HepG2 (cell line): ENCODE data around the gene AS3MT. TPM values are rescaled to one million over a fixed set of nuclear protein-coding genes. Genes with fewer than 3 reads are reported as not detected.
"Not testable (repeated sequence)": the region's sequence is repeated elsewhere in the genome, so short reads cannot be mapped to it uniquely, and the experiment has no call there.

Experiments
- ATAC-seq: fragments of 200-7000 bp; cut with Tn5 transposase; 3 replicates; pipeline ENCODE4 v1.9.1; 2020; ENCODE audit warnings: mild to moderate bottlenecking, moderate library complexity
- BruUV-seq: library from RNA; stranded (reverse); fragments of 400-500 nt; replicated peaks from 2 replicates; lab custom pipeline; 2021; lab: Mats Ljungman, UMichigan
- CTCF ChIA-PET: fragments of 300-600 bp; formaldehyde crosslinking; extraction: SDS; loops from one replicate; lab custom pipeline; 2021; ENCODE audit warnings: low total read pairs, inconsistent platforms, low intra/inter-chr PET ratio; lab: Yijun Ruan, JAX
- POLR2A ChIA-PET: fragments of 350-600 bp; sonication (Branson Sonifier 250); formaldehyde crosslinking; loops from one replicate; lab custom pipeline; 2020; ENCODE audit warnings: antibody characterized with exemption, inconsistent platforms; lab: Yijun Ruan, JAX
- DNase-seq: peaks from one replicate; pipeline ENCODE4 v3.0.0-alpha.2; 2015; ENCODE audit warnings: low spot score
- FAIRE-seq: peaks from 3 replicates; lab custom pipeline; 2011; peaks lifted over from hg19 to GRCh38; lab: Jason Lieb, UNC
- H2AFZ ChIP-seq: one replicate; pipeline ENCODE4 v1.6.1; 2011; ENCODE audit warnings: low read length, inconsistent platforms
- H3K27ac ChIP-seq: fragments of 300-600 bp; 3 replicates; pipeline ENCODE4 v1.8.0; 2011; ENCODE audit warnings: mixed run types, mild to moderate bottlenecking, mixed read lengths, low read length, inconsistent platforms; ENCODE audit not compliant: insufficient read depth; ENCODE audit errors: extremely low read length
- H3K27me3 ChIP-seq, 2 experiments: fragments of 200-600 bp in 1 of 2; 2 replicates in 1 of 2; 3 replicates in 1 of 2; pipeline versions ENCODE4 v1.6.0 to v1.8.0; 2011; ENCODE audit warnings: low read length in 2 of 2, mild to moderate bottlenecking in 2 of 2, moderate library complexity in 2 of 2, inconsistent platforms in 1 of 2; ENCODE audit not compliant: insufficient read depth in 2 of 2, control insufficient read depth in 1 of 2
- H3K36me3 ChIP-seq, 2 experiments: fragments of 200-600 bp in 1 of 2; replicated peaks in 1 of 2; 2 replicates in 1 of 2; 3 replicates in 1 of 2; pipeline versions ENCODE4 v1.5.1 to v1.8.0; 2011; ENCODE audit warnings: low read length in 2 of 2, inconsistent platforms in 1 of 2; ENCODE audit not compliant: insufficient read depth in 2 of 2, control insufficient read depth in 1 of 2
- H3K4me1 ChIP-seq: 2 replicates; pipeline ENCODE4 v1.5.1; 2012; ENCODE audit warnings: low read length, inconsistent platforms; ENCODE audit not compliant: insufficient read depth
- H3K4me2 ChIP-seq: 2 replicates; pipeline ENCODE4 v1.6.0; 2011; ENCODE audit warnings: low read depth, low read length, inconsistent platforms
- H3K4me3 ChIP-seq, 3 experiments: fragments of 200-600 bp in 1 of 3; sonication (generic), shearing (Covaris generic) in 1 of 3; replicated peaks in 1 of 3; 2 replicates each; pipeline ENCODE4 v1.5.1; 2011 to 2016; ENCODE audit warnings: low read length in 3 of 3, inconsistent platforms in 2 of 3, low read depth in 2 of 3, mild to moderate bottlenecking in 2 of 3, control low read depth in 1 of 3, mixed read lengths in 1 of 3; ENCODE audit not compliant: insufficient read depth in 1 of 3
- H3K79me2 ChIP-seq: one replicate; pipeline ENCODE4 v1.6.1; 2011; ENCODE audit warnings: low read length, inconsistent platforms; ENCODE audit not compliant: insufficient read depth
- H3K9ac ChIP-seq: 2 replicates; pipeline ENCODE4 v1.6.0; 2011; ENCODE audit warnings: mild to moderate bottlenecking, low read depth, low read length, inconsistent platforms; ENCODE audit not compliant: insufficient read depth
- H3K9me3 ChIP-seq: 2 replicates; pipeline ENCODE4 v1.5.1; 2012; ENCODE audit warnings: mild to moderate bottlenecking, low read length
- H4K20me1 ChIP-seq: 2 replicates; pipeline ENCODE4 v1.6.0; 2011; ENCODE audit warnings: inconsistent platforms, mild to moderate bottlenecking, low read length, moderate library complexity; ENCODE audit not compliant: insufficient read depth
- HNF4G ChIP-seq, 2 experiments: sonication (generic) in 1 of 2; formaldehyde crosslinking in 1 of 2; IDR thresholded peaks; 2 replicates each; pipeline versions ENCODE4 v1.4.0 to v1.6.1; 2011 to 2020; ENCODE audit warnings: borderline replicate concordance in 2 of 2, low read depth in 2 of 2, mild to moderate bottlenecking in 2 of 2, low read length in 1 of 2, missing genetic modification reagents in 1 of 2, moderate library complexity in 1 of 2
- WGBS: methylation state at CpG from one replicate; pipeline ENCODE4 v1.1.6; 2017; ENCODE audit warnings: low lambda C conversion rate; 5-methylcytosine and 5-hydroxymethylcytosine counted together
- in situ Hi-C: cut with HindIII; loops from 2 replicates; pipeline ENCODE4 v1.10.0; 2017; ENCODE audit warnings: low pct_unique_long_range_greater_than_20kb; ENCODE audit not compliant: extremely low pct_ligation_motif_present
- intact Hi-C: fragments of 100-400 bp; cut with micrococcal nuclease; formaldehyde crosslinking; loops from one replicate; pipeline ENCODE4 v1.10.0; 2022; ENCODE audit not compliant: unreplicated experiment
- polyA plus RNA-seq, 8 experiments: library from polyadenylated mRNA; depleted of rRNA in 3 of 8; stranded (reverse) in 7 of 8; unstranded in 1 of 8; fragments of >200 nt; fragmentation: Illumina TruSeq in 4 of 8; extraction: Trizol in 4 of 8; gene quantifications; 2 replicates each; pipeline versions ENCODE4 v1.2.1 to v1.2.3, GENCODE V29; 2011 to 2016; ENCODE audit warnings: low read depth in 4 of 8, missing spikeins in 1 of 8, mixed read lengths in 1 of 8; ENCODE audit not compliant: insufficient read depth in 1 of 8
- total RNA-seq, 5 experiments: library from RNA; depleted of rRNA; stranded (reverse); fragments of >200 nt; fragmentation: Illumina TruSeq; extraction: Trizol; gene quantifications; 2 replicates each; pipeline ENCODE4 v1.2.3, GENCODE V29; 2016; ENCODE audit warnings: low read depth in 1 of 5
- TF ChIP-seq, protein P1 (sequence below): sonication (generic); formaldehyde crosslinking; IDR thresholded peaks from 2 replicates; pipeline ENCODE4 v1.4.0; 2020; ENCODE audit warnings: missing genetic modification reagents

Gene AS3MT
- total and polyA plus RNA-seq, 2 of the 13 experiments (the other 11 are each of a cell fraction or from before 2014, with no cell fraction given): 8.7 to 17.4 TPM

DNA sequence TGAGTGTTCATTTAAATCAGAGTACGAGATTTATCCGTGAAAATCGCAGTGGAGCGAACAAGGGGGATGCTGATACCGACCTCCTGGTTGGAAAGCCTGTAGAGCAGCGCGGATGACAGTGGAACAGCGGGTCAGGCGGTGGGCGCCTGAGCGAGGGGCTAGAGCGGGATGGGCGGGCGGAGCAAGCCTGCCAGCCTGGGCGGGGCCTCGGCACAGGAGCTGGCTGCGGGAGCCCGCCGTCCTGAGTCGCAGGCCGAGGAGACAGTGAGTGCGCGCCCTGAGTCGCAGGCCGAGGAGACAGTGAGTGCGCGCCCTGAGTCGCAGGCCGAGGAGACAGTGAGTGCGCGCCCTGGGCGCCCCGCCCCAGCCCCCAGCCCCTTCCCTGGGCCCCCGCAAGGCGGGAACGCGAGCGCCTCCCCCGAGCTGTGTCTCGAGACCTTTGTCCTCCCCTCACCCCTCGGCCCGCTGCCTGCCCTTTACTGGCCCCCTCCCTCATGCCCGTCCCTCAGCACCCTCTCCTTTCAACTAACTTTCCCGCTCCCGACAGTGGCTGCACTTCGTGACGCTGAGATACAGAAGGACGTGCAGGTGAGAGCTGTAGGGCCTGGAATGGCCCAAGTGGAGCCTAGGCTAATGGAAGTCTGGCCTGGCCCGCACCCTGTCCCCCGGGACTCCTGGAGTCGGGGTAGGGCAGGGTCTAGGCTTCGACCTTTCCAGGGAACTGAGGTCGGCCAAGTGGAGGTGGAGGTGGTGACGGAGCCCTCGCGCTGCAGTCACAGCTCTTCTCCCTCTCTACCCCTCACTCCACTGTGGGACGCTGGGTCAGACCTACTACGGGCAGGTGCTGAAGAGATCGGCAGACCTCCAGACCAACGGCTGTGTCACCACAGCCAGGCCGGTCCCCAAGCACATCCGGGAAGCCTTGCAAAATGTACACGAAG is at the start of gene AS3MT (continued):
- TF ChIP-seq HNF4G (IDR thresholded peaks at IDR 0.05; ENCODE audit: borderline replicate concordance, low read depth, low read length) (0 out of 2 replicates have a peak, but pooled peaks have one; percentile 75), HNF4G (CRISPR knock-in tag; IDR thresholded peaks at IDR 0.05; ENCODE audit: borderline replicate concordance, low read depth) (0 out of 2 replicates have a peak, but pooled peaks have one; percentile 18)
- TF ChIP-seq, protein P1, sequence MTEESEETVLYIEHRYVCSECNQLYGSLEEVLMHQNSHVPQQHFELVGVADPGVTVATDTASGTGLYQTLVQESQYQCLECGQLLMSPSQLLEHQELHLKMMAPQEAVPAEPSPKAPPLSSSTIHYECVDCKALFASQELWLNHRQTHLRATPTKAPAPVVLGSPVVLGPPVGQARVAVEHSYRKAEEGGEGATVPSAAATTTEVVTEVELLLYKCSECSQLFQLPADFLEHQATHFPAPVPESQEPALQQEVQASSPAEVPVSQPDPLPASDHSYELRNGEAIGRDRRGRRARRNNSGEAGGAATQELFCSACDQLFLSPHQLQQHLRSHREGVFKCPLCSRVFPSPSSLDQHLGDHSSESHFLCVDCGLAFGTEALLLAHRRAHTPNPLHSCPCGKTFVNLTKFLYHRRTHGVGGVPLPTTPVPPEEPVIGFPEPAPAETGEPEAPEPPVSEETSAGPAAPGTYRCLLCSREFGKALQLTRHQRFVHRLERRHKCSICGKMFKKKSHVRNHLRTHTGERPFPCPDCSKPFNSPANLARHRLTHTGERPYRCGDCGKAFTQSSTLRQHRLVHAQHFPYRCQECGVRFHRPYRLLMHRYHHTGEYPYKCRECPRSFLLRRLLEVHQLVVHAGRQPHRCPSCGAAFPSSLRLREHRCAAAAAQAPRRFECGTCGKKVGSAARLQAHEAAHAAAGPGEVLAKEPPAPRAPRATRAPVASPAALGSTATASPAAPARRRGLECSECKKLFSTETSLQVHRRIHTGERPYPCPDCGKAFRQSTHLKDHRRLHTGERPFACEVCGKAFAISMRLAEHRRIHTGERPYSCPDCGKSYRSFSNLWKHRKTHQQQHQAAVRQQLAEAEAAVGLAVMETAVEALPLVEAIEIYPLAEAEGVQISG (CRISPR knock-in tag): 0 out of 2 replicates have a peak, but pooled peaks have one; percentile 31

DNA sequence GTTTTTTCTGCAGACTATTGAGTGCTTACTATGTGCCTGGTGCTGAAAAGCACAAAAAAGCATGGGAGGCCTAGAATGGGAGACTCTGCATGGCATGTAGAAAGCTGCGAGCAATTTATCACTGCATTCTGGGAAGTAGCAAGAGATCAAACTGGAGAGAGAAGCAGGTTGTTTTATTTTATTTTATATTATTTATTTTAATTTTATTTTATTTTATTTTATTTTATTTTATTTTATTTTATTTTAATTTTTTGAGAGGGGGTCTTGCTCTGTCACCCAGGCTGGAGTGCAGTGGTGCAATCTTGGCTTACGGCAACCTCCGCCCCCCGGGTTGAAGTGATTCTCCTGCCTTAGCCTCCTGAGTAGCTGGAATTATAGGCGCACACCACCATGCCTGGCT is 49.3 kb upstream of the AS3MT start:
- H3K9me3 ChIP-seq, CTCF ChIA-PET, POLR2A ChIA-PET, ATAC-seq, BruUV-seq, H4K20me1 ChIP-seq, H3K9ac ChIP-seq, H3K4me3 ChIP-seq, H3K36me3 ChIP-seq, H3K79me2 ChIP-seq, DNase-seq, H3K27me3 ChIP-seq, H3K4me2 ChIP-seq, FAIRE-seq, H3K27ac ChIP-seq, in situ Hi-C loops, H2AFZ ChIP-seq, intact Hi-C loops: not testable (repeated sequence)
- 94% methylated on average over 5 of the region's 5 CpGs for WGBS
- H3K4me1 ChIP-seq: peaks cover 28% of the 10 kb centered on the region
